Sigmoid colon (tissue), 7 donors: ENCODE data around the gene CTNNB1. TPM values are rescaled to one million over a fixed set of nuclear protein-coding genes. Genes with fewer than 3 reads are reported as not detected.

Experiments
- DNase-seq: peaks from one replicate; pipeline ENCODE4 v3.0.0-alpha.2; 2019
- H3K27ac ChIP-seq, 4 donors: fragments of 200-600 bp; sonication (generic); one replicate each; pipeline ENCODE4 v1.5.1; 2016 to 2019; ENCODE audit warnings: mild to moderate bottlenecking in 1 of 4
- H3K27me3 ChIP-seq, 3 donors: fragments of 200-600 bp; sonication (generic); one replicate each; pipeline ENCODE4 v1.5.1; 2019; ENCODE audit warnings: mild to moderate bottlenecking in 1 of 3
- H3K36me3 ChIP-seq, 4 donors: fragments of 200-600 bp; sonication (generic); one replicate each; pipeline ENCODE4 v1.5.1; 2016 to 2019
- H3K4me1 ChIP-seq, 4 donors: fragments of 200-600 bp; sonication (generic); one replicate each; pipeline ENCODE4 v1.5.1; 2017 to 2019
- H3K4me3 ChIP-seq, 4 donors: fragments of 200-600 bp; sonication (generic); one replicate each; pipeline ENCODE4 v1.5.1; 2017 to 2019; ENCODE audit warnings: mild to moderate bottlenecking in 2 of 4, moderate library complexity in 1 of 4
- H3K9me3 ChIP-seq, 4 donors: fragments of 200-600 bp in 3 of 4; sonication (generic) in 3 of 4; one replicate each; pipeline versions ENCODE4 v1.5.1 to v1.6.1; 2013 to 2019
- CTCF ChIP-seq, 4 experiments: fragments of 450-650 bp in 3 of 4; fragments of 200-600 bp in 1 of 4; IDR thresholded peaks; one replicate each; pipeline ENCODE4 v1.5.1; 2016 to 2019; ENCODE audit warnings: antibody characterized with exemption in 4 of 4, mild to moderate bottlenecking in 3 of 4, moderate library complexity in 2 of 4
- EP300 ChIP-seq, 4 donors: sonication (generic); formaldehyde crosslinking; IDR thresholded peaks; one replicate each; pipeline ENCODE4 v1.6.1; 2017; ENCODE audit warnings: antibody characterized with exemption in 4 of 4
- POLR2A ChIP-seq, 2 donors: fragments of 450-650 bp; IDR thresholded peaks; one replicate each; pipeline ENCODE4 v1.6.1; 2016; ENCODE audit warnings: antibody characterized with exemption in 2 of 2, mild to moderate bottlenecking in 2 of 2, moderate library complexity in 2 of 2
- POLR2AphosphoS5 ChIP-seq, 4 donors: sonication (generic); formaldehyde crosslinking; IDR thresholded peaks; one replicate each; pipeline ENCODE4 v1.6.1; 2017; ENCODE audit warnings: antibody characterized with exemption in 4 of 4
- WGBS, 2 donors: extraction: QIAGEN DNeasy Blood & Tissue Kit; methylation state at CpG; one replicate each; pipeline ENCODE4 v1.1.7; 2013; 5-methylcytosine and 5-hydroxymethylcytosine counted together
- intact Hi-C: fragments of 100-400 bp; cut with DNase I; formaldehyde crosslinking; loops from one replicate; pipeline ENCODE4 v1.15.1; 2023
- polyA plus RNA-seq, 3 donors: library from polyadenylated mRNA; stranded (reverse); fragments of 200-250 nt; gene quantifications; one replicate each; pipeline ENCODE4 v1.2.3, GENCODE V29; 2013
- total RNA-seq, 4 donors: library from RNA; depleted of rRNA; stranded (reverse); fragments of >200 nt; gene quantifications; one replicate each; pipeline ENCODE4 v1.1.0, GENCODE V29; 2016
- donor health status: healthy with polysubstance abuse.
- donor health status: Bipolar disorder and iron deficiency.
- donor health status: healthy.

CTNNB1 gene
- total and polyA plus RNA-seq, 7 donors = 189 to 585 (median 392) TPM

DNA sequence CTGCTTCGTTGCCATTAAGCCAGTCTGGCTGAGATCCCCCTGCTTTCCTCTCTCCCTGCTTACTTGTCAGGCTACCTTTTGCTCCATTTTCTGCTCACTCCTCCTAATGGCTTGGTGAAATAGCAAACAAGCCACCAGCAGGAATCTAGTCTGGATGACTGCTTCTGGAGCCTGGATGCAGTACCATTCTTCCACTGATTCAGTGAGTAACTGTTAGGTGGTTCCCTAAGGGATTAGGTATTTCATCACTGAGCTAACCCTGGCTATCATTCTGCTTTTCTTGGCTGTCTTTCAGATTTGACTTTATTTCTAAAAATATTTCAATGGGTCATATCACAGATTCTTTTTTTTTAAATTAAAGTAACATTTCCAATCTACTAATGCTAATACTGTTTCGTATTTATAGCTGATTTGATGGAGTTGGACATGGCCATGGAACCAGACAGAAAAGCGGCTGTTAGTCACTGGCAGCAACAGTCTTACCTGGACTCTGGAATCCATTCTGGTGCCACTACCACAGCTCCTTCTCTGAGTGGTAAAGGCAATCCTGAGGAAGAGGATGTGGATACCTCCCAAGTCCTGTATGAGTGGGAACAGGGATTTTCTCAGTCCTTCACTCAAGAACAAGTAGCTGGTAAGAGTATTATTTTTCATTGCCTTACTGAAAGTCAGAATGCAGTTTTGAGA is 25.0 kb downstream of the CTNNB1 start:
- intact Hi-C loops = no loop called here
- WGBS, 2 donors = 88 to 96% methylated on average over 3 of the region's 3 CpGs
- Histone ChIP-seq H3K27me3 (no peaks in the 10 kb centered on the region), H3K9me3 (no peaks in the 10 kb centered on the region), H3K4me1 (peaks cover 0 to 51% (median 42%) of the 10 kb centered on the region in 4 donors), H3K4me3 (no peak overlapping the region), H3K36me3 (peaks cover 9 to 47% (median 30%) of the 10 kb centered on the region in 4 donors), H3K27ac (peak overlapping the region in 2 of 4 donors; percentile 19 to 29)
- no peak for DNase-seq
- TF ChIP-seq POLR2AphosphoS5 (IDR thresholded peaks at IDR 0.05) (peak in 2 of 4 donors; percentile 26 to 60), CTCF (IDR thresholded peaks at IDR 0.05) (no peak)

- intact Hi-C loops = no loop called here
- Histone ChIP-seq H3K4me1 (peaks cover 0 to 12% (median 4%) of the 10 kb centered on the region in 4 donors), H3K9me3 (no peaks in the 10 kb centered on the region), H3K27me3 (no peaks in the 10 kb centered on the region), H3K4me3 (no peak overlapping the region), H3K27ac (no peak overlapping the region), H3K36me3 (peaks cover 45 to 89% (median 58%) of the 10 kb centered on the region in 4 donors)
- TF ChIP-seq POLR2A (IDR thresholded peaks at IDR 0.05) (no peak), POLR2AphosphoS5 (IDR thresholded peaks at IDR 0.05) (no peak), CTCF (IDR thresholded peaks at IDR 0.05) (no peak), EP300 (IDR thresholded peaks at IDR 0.05) (no peak)
- WGBS, 2 donors = 67% methylated on average over 6 of the region's 6 CpGs
- DNase-seq = no peak
Observed at GRCh38 chr3:41234823-41235721, 35.8 kb downstream of the CTNNB1 start.

- H3K27ac ChIP-seq = no peak overlapping the region
- peaks cover 0 to 12% (median 4%) of the 10 kb centered on the region in 4 donors for H3K4me1 ChIP-seq
- no peaks in the 10 kb centered on the region for H3K27me3 ChIP-seq
- H3K36me3 ChIP-seq = peaks cover 45 to 94% (median 58%) of the 10 kb centered on the region in 4 donors
- no peak overlapping the region for H3K4me3 ChIP-seq
- H3K9me3 ChIP-seq = no peaks in the 10 kb centered on the region
- DNase-seq = no peak
- no peak for TF ChIP-seq EP300 (IDR thresholded peaks at IDR 0.05)
- TF ChIP-seq POLR2A (IDR thresholded peaks at IDR 0.05) = no peak
- intact Hi-C loops = no loop called here
- WGBS, 2 donors = 93 to 94% methylated on average over 2 of the region's 2 CpGs
Observed at GRCh38 chr3:41236228-41236627, 36.9 kb downstream of the CTNNB1 start.

- no peak for DNase-seq
- TF ChIP-seq POLR2AphosphoS5 (IDR thresholded peaks at IDR 0.05) = no peak
- TF ChIP-seq EP300 (IDR thresholded peaks at IDR 0.05) = no peak
- TF ChIP-seq POLR2A (IDR thresholded peaks at IDR 0.05) = no peak
- 96 to 98% methylated on average over 3 of the region's 3 CpGs for WGBS, 2 donors
- Histone ChIP-seq H3K36me3 (peaks cover 45 to 95% (median 55%) of the 10 kb centered on the region in 4 donors), H3K4me1 (peaks cover 0 to 12% (median 4%) of the 10 kb centered on the region in 4 donors), H3K27me3 (no peaks in the 10 kb centered on the region), H3K4me3 (no peak overlapping the region), H3K9me3 (no peaks in the 10 kb centered on the region), H3K27ac (no peak overlapping the region)
- intact Hi-C loops = no loop called here
Observed at GRCh38 chr3:41237907-41238306, 38.6 kb downstream of the CTNNB1 start.

GRCh38 chr3:41239587-41239986 is 40.3 kb downstream of the CTNNB1 start:
- WGBS, 2 donors = 54 to 60% methylated on average over 2 of the region's 2 CpGs
- intact Hi-C loops = no loop called here
- H3K36me3 ChIP-seq = peaks cover 29 to 86% (median 40%) of the 10 kb centered on the region in 4 donors
- H3K4me1 ChIP-seq = peaks cover 0 to 9% (median 2%) of the 10 kb centered on the region in 4 donors
- TF ChIP-seq POLR2A (IDR thresholded peaks at IDR 0.05) (no peak), POLR2AphosphoS5 (IDR thresholded peaks at IDR 0.05) (no peak), CTCF (IDR thresholded peaks at IDR 0.05) (no peak), EP300 (IDR thresholded peaks at IDR 0.05) (no peak)
- DNase-seq = no peak
- H3K4me3 ChIP-seq = no peak overlapping the region
- H3K27me3 ChIP-seq = no peaks in the 10 kb centered on the region
- peak overlapping the region in 1 of 4 donors; percentile 3 for H3K27ac ChIP-seq
- no peaks in the 10 kb centered on the region for H3K9me3 ChIP-seq
